ENCODE data around the gene PSAPL1. TPM values are rescaled to one million over a fixed set of nuclear protein-coding genes. Genes with fewer than 3 reads are reported as not detected.

The PSAPL1 gene
- total RNA-seq, 1 donor from 2014 or later = not detected

DNA sequence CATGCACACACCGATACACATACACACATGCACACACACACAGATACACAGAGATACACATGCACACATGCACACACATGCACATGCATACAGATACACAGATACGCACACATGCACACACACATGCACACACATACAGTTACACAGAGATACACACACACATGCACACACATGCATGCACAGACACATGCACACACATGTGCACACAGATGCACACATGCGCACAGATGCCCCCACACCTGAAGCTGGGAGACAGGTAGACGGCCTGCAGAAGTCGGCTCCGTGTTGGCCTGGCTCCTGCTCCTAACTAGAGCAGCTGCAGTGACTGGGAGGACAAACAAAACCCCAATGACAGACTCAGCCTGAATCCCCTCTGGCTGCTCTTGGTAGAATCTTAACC, 46.8 kb downstream of the PSAPL1 start:
- DNase-seq (ENCODE audit: low read depth) = no peak
- Histone ChIP-seq H3K4me3 (ENCODE audit: low read depth, low read length) (no peak overlapping the region), H3K27me3 (ENCODE audit: control insufficient read depth, insufficient read depth, low read length) (peaks cover 6% of the 10 kb centered on the region), H3K36me3 (ENCODE audit: control insufficient read depth, insufficient read depth, low read length) (no peaks in the 10 kb centered on the region)
- TF ChIP-seq, protein P1, sequence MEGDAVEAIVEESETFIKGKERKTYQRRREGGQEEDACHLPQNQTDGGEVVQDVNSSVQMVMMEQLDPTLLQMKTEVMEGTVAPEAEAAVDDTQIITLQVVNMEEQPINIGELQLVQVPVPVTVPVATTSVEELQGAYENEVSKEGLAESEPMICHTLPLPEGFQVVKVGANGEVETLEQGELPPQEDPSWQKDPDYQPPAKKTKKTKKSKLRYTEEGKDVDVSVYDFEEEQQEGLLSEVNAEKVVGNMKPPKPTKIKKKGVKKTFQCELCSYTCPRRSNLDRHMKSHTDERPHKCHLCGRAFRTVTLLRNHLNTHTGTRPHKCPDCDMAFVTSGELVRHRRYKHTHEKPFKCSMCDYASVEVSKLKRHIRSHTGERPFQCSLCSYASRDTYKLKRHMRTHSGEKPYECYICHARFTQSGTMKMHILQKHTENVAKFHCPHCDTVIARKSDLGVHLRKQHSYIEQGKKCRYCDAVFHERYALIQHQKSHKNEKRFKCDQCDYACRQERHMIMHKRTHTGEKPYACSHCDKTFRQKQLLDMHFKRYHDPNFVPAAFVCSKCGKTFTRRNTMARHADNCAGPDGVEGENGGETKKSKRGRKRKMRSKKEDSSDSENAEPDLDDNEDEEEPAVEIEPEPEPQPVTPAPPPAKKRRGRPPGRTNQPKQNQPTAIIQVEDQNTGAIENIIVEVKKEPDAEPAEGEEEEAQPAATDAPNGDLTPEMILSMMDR (IDR thresholded peaks at IDR 0.05; ENCODE audit: insufficient read depth, low read length, poor library complexity, severe bottlenecking) = no peak

DNA sequence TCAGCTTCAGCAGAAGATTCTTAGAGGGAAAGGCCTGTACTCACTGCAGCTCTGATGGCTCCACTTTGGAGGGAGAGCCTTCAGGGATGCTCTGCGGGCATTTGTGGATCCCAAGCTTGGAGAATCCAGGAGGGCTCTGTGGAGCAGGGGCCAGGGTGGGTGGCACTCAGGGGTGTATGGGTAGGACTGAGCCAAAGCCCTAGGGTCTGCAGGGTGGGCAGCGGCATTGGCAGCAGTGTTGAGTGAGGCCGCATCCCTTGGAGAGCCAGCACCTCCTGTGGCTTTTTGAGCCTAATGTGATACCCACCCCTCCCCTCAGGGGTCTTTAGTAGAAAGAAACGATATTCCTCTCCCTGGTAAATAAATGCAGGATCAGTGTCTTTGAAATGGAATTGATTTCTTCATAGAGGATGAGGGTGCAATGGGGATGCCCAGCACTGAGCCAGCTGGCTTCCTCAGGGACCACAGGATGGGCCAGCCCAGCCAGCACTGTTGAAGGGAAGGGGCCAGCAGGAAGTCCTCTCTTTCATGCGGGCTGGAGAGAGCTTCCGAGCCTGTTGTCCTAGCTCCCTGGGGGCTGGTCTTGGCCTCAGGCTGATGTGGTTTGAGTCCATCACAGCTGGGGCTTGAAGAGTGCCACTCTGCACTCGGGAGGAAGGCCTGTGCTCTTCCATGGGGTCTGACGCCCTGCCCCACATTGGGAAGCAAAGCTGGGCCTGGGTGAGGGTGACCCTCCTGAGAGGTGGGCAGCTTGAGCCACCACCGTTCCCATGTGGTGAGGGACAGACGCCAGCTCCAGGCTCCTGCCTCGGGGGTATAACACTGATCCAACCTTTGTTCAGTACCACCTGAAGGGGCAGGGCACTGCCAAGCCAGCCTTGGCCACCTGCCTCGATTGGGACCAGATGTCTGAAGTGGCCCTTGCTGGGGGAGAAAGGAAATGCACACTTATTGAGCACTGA, 49.5 kb downstream of the PSAPL1 start:
- DNase-seq (ENCODE audit: low read depth) = no peak
- Histone ChIP-seq H3K36me3 (ENCODE audit: control insufficient read depth, insufficient read depth, low read length) (no peaks in the 10 kb centered on the region), H3K27me3 (ENCODE audit: control insufficient read depth, insufficient read depth, low read length) (peaks cover 3% of the 10 kb centered on the region), H3K4me3 (ENCODE audit: low read depth, low read length) (no peak overlapping the region)
- TF ChIP-seq, protein P1 (IDR thresholded peaks at IDR 0.05; ENCODE audit: insufficient read depth, low read length, poor library complexity, severe bottlenecking) = no peak

DNA sequence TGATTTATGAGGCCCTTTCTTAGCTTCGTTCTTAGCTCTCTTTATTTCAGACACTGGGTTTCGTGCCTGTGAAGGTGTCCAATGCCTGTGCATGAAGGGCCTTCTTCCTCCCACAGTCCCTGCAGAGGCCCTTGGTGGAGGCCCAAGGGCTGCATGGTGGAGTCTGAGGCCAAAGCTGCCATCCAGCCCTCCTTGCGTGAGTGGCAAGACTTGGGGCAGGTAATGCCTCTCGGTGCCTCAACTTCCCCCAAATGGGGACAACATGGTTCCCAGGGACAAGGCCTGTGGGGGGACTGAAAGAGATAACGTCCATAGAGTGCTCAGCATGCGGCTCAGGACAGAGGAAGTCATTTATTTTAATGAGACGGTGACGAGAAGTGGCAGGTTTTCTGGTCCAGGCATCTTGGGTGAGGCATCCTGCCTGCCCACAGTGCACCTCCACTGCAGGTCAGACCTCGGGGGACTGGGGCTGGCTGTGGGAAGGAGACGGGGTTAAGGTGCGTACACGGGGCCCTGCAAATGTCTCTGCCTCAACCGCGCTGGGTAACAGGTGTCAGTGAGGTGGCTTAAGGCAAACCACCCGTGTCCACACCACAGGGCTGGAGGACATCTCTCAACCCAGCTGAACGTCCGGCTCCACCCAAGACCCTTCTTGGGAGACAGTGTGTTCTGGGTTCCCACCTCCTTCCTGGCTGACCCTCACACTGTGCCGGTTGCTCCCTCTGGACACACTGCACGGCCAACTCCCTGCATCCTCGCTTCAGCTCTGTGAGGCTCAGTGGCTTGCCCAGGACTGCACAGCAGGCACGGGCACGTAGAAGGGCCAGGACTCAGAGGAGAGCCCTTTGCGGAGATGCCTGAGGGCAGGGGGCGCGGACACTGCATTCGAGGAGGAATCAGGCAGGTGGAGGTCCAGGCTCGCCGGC, 50.5 kb downstream of the PSAPL1 start:
- no peak for DNase-seq (ENCODE audit: low read depth)
- no peak overlapping the region for H3K4me3 ChIP-seq (ENCODE audit: low read depth, low read length)
- no peaks in the 10 kb centered on the region for H3K27me3 ChIP-seq (ENCODE audit: control insufficient read depth, insufficient read depth, low read length)
- TF ChIP-seq, protein P1 (IDR thresholded peaks at IDR 0.05; ENCODE audit: insufficient read depth, low read length, poor library complexity, severe bottlenecking) = no peak
- H3K36me3 ChIP-seq (ENCODE audit: control insufficient read depth, insufficient read depth, low read length) = no peaks in the 10 kb centered on the region

DNA sequence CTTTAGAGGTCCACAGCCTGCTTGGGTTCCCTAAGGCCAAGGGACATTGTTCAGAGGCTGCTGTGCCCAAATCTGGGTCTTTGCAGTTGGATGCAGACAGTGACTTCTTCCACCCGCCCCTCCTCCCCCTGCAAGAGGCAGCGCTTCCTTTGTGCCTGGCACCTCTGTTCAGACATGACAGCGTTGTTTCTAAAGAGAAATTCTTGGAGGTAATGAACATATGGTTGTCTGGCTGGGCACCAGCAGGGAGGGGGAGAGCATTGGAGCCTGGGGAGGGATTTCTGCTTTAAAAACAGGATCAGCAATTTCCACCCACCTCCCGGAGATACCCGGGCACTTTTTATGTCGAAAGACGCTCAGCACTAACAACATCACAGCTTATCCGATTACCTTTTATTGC, 51.5 kb downstream of the PSAPL1 start:
- H3K36me3 ChIP-seq (ENCODE audit: control insufficient read depth, insufficient read depth, low read length) = no peaks in the 10 kb centered on the region
- H3K27me3 ChIP-seq (ENCODE audit: control insufficient read depth, insufficient read depth, low read length) = no peaks in the 10 kb centered on the region
- H3K4me3 ChIP-seq (ENCODE audit: low read depth, low read length) = no peak overlapping the region
- TF ChIP-seq, protein P1 (IDR thresholded peaks at IDR 0.05; ENCODE audit: insufficient read depth, low read length, poor library complexity, severe bottlenecking) = no peak
- DNase-seq (ENCODE audit: low read depth) = no peak

DNA sequence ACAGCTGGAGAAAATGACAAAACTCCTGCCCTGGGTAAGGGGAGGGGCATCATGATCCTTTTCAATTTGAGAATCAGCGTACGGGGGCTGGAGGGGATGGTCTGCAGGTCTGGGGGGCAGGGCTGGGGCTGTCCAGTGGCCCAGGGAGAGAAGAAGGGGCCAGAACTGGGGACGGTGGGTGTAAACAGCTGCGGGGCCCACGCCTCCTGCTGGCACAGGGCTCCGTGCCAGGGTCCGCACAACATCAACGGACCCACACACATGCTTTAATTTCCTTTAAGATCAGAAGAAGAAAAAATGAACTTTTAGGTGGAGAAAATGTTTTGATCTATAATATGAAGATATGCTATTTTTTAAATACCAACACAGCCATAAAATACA, 52.1 kb downstream of the PSAPL1 start:
- Histone ChIP-seq H3K27me3 (ENCODE audit: control insufficient read depth, insufficient read depth, low read length) (no peaks in the 10 kb centered on the region), H3K36me3 (ENCODE audit: control insufficient read depth, insufficient read depth, low read length) (no peaks in the 10 kb centered on the region), H3K4me3 (ENCODE audit: low read depth, low read length) (no peak overlapping the region)
- TF ChIP-seq, protein P1 (IDR thresholded peaks at IDR 0.05; ENCODE audit: insufficient read depth, low read length, poor library complexity, severe bottlenecking) = no peak
- DNase-seq (ENCODE audit: low read depth) = no peak
